Hematopoietic multipotent progenitor cell treated with erythropoietin and hydrocortisone succinate and interleukin-3 and kit ligand, for 17 days (in vitro differentiated cells): ENCODE data around the gene TMEM86B.
A peak's percentile ranks its signal among the peaks of the same experiment; 100 is the strongest.
"Not testable (repeated sequence)": the region's sequence is repeated elsewhere in the genome, so short reads cannot be mapped to it uniquely, and the experiment has no call there.

Experiments used
- DNase-seq: peaks from one replicate; pipeline ENCODE4 v3.0.0-alpha.2; 2015; ENCODE audit warnings: low spot score

Gene TMEM86B

GRCh38 chr19:55241935-55242464 is 13.4 kb upstream of the TMEM86B start:
- DNase-seq = no peak

DNA sequence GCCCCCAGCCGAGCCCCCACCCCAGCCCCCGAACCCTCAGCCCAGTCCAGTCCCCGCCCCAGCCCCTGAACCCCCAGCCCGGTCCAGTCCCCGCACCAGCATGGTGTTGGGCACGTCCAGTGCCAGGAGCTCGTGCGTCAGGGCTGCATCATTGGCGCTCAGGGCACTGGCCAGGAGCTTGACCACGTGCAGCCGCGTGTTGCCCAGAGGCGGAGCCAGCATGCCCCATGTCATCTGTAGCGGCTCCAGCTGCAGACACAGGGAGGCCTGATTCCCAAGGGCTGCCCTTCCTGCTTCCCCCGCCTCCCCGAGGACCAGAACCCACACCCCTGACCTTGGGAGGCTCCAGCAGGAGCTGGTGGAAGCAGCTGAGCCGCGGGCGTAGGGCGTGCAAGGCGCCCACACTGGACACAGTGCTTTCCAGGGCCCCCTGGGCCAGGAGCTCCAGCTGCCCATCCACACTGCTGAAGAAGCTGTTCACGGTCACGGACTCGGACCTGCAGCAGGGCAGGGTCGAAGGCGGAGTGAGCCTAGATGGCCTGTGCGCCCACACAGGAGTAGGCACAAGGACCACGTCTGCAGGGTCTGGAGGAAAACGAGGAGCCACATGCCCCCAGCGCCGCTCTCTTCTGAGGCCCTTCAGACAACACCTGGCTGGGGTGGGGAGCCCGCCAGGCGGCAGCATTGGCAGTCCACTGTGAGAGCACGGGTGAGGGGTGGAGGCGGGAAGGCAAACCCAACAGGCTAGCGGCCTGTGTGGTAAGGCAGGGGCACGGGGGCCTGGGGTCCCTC is 12.8 kb upstream of the TMEM86B start:
- no peak for DNase-seq

DNA sequence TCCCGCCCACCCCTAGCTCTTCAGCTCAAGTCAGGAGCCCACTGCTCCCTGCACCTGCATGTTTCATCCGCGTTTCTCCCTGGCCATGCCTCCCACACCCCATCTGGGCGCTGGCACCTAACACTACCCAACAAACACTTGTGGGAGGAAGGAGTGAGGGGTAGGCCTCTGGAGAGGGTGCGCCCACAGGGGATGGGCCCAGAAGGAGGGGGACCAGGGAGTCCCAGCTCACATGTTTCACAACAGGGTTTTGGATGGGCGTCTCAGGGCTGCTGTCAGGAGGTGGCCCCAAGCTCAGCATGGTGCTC is 12.1 kb upstream of the TMEM86B start:
- no peak for DNase-seq

GRCh38 chr19:55239004-55239403 is 10.4 kb upstream of the TMEM86B start:
- DNase-seq = no peak

DNA sequence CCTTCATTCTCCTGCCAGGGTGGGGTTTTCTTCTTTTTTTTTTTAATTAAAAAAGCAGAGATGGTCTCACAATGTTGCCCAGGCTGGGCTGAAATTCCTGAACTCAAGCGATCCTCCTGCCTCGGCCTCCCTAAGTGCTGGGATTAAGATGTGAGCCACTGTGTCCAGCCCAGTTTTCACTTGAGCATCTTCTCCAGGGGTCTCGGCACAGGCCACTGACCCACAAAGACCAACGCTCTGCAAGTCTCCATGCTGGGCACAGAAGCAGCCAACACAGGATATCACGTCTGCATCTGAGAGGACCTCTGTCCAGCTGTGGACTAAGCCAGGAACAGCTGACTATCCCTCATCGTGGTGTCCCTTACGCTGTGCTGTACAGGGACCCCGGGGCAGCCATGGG is 9.5 kb upstream of the TMEM86B start:
- no peak for DNase-seq

- DNase-seq = no peak
These were observed 4.4 kb upstream of the TMEM86B start for GRCh38 chr19:55232986-55233385.

DNA sequence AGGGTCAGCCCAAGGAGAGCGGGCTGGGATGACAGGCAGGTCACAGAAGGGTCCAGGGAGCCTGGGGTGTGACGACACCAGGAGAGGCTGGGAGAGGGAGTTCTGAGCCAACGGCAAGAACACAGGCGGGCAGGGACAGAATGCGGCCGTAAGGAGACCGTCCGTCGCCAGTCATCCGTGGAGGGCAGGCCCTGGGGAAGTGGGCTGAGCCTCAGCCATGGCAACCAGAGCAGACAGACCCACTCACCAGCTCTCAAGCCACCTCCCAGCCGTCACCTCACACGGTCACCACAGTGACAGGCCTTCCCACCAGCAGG is 3.7 kb upstream of the TMEM86B start:
- no peak for DNase-seq

DNA sequence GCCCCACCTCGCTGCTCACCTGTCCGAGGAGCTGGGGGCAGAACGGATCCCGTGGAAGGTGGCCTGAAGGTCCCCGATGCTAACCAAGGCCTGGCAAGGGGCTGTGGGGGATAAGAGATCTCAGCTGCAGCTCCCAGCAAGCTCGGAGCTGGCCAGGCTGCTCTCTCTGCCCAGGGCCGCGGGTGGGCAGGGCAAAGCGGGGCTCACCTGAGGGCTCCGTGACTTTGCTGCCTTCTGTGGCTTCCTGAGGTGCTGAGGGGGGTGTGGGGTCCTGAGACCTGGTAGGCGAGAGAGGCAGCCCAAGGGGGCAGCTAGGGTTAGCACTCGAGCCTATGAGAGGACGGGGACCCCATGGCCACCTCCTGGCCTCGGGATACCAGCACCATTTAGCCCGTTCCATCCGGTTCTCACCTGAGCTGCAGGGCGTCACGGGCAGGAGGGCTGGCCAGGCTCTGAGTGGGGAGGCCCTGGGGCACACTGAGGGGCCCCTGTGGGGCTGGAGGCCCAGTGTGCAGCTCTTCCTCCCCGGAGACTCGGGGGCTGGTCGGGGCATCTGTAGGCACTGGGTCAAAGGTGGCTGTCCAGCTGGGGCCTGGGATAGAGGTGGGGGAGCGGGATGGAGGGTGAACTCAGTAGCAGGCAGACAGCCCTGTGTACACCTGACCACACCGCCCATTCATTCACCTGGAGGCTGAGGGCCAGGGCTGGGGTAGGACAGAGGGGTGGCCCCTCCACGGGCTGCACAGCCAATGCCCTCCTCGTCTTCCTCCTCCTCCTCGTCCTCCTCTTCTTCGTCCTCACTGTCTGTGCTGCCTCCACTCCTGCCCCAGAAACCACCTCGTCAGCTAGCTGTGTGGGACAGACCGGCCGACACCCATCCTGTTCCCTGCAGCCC is 3.1 kb upstream of the TMEM86B start:
- DNase-seq = no peak

DNA sequence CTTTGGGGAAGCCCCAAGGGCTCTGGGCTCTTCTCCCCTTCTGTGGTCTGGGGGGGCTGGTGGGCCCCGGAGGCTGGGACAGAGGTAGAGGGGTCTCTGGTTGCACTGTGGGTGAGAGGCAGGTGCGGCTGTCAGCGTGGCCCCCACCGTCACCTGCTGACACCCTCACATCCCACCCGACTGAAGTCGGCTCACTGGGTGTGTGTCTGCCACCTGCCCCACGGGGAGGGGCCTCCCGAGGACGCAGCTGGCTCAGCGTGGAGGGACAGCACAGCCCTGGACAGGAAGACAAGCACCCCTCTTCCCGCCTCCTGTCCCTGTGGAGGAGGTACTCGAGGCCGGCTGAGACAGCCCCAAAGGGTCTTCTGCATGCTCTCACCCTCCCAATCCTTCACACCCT is 2.2 kb upstream of the TMEM86B start:
- no peak for DNase-seq

DNA sequence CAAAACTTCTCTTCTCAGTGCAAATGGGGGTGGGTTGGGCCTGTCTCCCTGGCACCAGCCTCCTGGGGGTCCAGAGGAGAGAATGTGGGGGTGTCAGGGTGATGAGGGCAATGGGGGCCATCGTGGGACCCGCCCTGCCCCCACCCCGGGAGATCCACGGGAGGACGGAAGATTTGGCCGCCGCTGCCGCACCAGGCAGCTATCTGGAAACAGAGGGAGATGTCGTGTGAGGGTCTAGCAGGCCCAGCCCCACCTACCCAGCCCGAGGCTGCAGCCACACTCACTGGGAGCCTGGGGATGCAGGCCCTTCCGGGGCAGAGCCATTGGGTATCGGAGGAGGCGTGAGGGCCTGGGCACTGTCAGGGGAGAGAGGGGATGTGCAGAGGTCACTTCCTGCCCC is 1.8 kb upstream of the TMEM86B start:
- no peak for DNase-seq

DNA sequence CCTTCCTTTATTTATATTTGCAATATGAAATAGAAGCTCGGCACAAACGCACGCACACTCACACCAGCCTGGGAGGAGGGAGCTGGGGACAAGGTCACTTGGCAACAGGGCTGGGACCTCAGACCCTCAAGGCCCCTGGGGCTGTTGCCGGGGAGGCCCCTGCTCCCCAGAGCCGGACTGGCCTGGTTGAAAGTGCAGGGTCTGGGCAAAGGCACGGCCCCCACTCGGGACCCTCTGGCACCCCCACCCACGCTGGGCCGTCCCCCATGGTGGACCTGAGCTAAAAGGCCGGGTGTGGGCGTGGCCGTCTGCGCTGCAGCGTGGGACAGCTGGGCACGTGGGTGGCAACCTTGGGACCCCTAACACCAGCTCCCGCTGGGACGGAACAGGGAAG is 1.2 kb upstream of the TMEM86B start:
- no peak for DNase-seq

GRCh38 chr19:55229145-55229788 is 704 bp upstream of the TMEM86B start:
- DNase-seq = no peak

- DNase-seq = no peak
These were observed 560 bp downstream of the TMEM86B start for GRCh38 chr19:55228015-55228391.

GRCh38 chr19:55227241-55228014 is 1.1 kb downstream of the TMEM86B start:
- peak; percentile 35 for DNase-seq

DNA sequence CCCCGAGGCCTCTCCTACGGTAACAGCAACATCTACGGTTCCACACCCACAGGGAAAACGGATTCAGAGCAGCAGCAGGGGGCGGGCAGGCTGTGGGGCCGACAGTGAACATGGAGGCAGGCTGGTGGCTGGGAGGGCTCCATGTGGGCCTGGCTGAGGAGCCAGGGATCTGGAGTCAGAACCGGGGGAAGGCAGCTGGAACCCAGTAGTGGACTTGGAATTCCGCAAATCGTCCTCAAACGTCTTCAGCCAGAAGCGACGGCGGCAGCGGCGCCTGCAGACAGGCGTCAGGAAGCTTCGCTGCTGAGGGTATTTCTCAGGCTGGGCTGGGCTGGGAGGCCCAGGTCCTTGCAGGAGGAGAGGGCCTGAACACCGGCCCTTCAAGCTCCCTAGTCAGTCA is 1.8 kb downstream of the TMEM86B start:
- no peak for DNase-seq

- DNase-seq = no peak
These were observed 2.3 kb downstream of the TMEM86B start for GRCh38 chr19:55226273-55226672.

DNA sequence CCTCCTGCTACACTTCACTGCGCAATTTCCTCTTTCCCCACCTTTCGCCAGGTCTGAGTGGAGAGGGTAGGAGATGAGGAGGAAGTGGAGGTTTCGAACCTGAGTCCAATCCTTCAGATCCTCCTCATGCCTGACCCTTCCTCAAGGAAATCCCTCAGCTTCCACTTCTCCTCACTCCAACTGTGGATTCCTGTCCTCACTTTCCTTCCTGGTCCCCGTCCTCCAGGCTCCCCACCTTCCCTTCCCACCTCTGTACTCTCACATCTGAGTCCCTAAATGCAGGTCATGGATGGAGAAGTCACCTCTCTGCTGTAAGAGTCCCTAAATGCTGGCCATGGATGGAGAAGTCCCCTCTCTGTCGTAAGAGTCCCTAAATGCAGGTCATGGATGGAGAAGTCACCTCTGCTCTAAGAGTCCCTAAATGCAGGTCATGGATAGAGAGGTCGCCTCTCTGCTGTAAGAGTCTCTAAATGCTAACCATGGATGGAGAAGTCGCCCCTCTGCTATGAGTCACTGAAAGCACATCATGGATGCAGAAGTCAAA is 3.1 kb downstream of the TMEM86B start:
- no peak for DNase-seq

DNA sequence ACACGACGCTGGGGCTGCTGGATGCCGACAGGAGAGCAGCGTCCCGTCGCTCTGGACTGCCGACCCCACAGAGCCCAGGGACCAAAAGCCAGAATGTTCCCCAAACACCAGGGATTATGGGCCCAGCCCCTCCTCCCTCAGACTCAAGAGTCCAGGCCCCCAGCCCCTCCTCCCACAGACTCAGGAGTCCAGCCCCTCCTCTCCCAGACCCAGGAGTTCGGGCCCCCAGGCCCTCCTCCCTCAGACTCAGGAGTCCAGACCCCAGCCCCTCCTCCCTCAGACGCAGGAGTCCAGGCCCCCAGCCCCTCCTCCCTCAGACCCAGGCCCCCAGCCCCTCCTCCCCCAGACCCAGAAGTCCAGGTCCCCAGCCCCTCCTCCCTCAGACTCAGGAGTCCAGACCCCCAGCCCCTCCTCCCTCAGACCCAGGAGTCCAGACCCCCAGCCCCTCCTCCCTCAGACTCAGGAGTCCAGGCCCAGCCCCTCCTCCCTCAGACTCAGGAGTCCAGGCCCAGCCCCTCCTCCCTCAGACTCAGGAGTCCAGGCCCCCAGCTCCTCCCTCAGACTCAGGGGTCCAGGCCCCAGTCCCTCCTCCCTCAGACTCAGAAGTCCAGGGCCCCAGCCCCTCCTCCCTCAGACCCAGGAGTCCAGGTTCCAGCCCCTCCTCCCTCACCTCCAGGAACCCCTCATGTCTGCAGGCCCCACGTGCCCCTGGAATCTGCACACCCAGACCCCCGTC is 3.7 kb downstream of the TMEM86B start:
- not testable (repeated sequence) for DNase-seq

GRCh38 chr19:55224038-55224665 is 4.4 kb downstream of the TMEM86B start:
- DNase-seq = no peak

GRCh38 chr19:55223291-55224037 is 5.1 kb downstream of the TMEM86B start:
- DNase-seq = no peak
